Endometrial microvascular endothelial cells (primary cell): ENCODE data around the gene NTSR1. TPM values are rescaled to one million over a fixed set of nuclear protein-coding genes. Genes with fewer than 3 reads are reported as not detected.

ENCODE experiments used
- in situ Hi-C: cut with HindIII; loops from 2 replicates; pipeline ENCODE4 v1.10.0; 2017; ENCODE audit warnings: low sequenced_read_pairs, low pct_unique_long_range_greater_than_20kb; ENCODE audit errors: inconsistent ontology term
- total RNA-seq: library from RNA; depleted of rRNA; stranded (reverse); fragments of >200 nt; gene quantifications from one replicate; pipeline ENCODE4 v1.2.3, GENCODE V29; 2015; ENCODE audit errors: inconsistent ontology term

NTSR1 gene
- total RNA-seq, 1 donor from 2014 or later, result 0.19 TPM

DNA sequence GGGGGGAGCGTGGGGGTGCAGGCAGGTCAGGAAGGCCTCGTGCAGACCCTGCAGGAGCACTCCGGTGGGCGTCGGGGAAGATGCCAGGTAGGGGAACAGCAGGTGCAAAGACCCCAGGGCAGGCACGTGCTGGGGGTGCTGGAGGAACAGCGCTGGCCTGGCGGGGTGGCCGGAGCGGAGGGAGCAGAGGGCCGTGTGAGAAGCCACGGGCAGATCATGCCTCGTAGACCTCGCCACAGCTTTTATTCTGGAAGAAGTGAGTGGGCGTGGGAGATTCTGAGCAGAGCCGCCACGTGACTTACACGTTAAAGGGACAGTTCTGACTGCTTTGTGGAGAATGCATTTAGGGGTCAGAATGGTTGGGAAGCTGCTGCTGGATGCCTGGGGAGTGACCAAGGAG lies 9.3 kb downstream of the NTSR1 start:
- in situ Hi-C loops, result no loop called here

GRCh38 chr20:62718546-62718945 lies 9.9 kb downstream of the NTSR1 start:
- in situ Hi-C loops, result no loop called here

GRCh38 chr20:62719250-62719935 lies 10.8 kb downstream of the NTSR1 start:
- in situ Hi-C loops, result no loop called here

GRCh38 chr20:62721511-62722370 lies 13.1 kb downstream of the NTSR1 start:
- in situ Hi-C loops, result no loop called here

- in situ Hi-C loops, result no loop called here
Observed at GRCh38 chr20:62722627-62723026, 14.0 kb downstream of the NTSR1 start.

DNA sequence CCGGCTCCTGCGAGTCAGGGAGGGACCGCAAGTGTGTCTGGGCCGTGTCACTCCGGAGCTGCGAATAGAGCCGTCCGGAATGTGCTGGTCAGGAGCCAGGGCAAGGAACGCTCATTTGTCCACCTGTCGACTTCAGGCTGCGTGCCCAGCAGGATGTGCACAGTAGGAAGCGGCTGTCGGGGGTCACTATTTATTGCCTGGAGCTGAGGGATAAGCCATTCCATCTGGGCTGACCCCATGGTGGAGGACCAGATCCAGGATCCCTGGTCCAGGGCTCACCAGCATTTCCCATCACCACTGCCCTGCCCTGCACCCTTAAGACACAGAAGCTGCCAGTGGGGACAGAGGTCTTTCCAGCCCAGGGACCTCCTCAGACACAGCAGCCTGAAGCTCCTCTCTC lies 14.7 kb downstream of the NTSR1 start:
- in situ Hi-C loops, result no loop called here

- in situ Hi-C loops, result no loop called here
Observed at GRCh38 chr20:62723768-62724450, 15.3 kb downstream of the NTSR1 start.

GRCh38 chr20:62724692-62725595 lies 16.3 kb downstream of the NTSR1 start:
- in situ Hi-C loops, result no loop called here

GRCh38 chr20:62725596-62726268 lies 17.1 kb downstream of the NTSR1 start:
- in situ Hi-C loops, result no loop called here

- in situ Hi-C loops, result no loop called here
Observed at GRCh38 chr20:62726276-62726675, 17.6 kb downstream of the NTSR1 start.

GRCh38 chr20:62726716-62727583 lies 18.3 kb downstream of the NTSR1 start:
- in situ Hi-C loops, result no loop called here

DNA sequence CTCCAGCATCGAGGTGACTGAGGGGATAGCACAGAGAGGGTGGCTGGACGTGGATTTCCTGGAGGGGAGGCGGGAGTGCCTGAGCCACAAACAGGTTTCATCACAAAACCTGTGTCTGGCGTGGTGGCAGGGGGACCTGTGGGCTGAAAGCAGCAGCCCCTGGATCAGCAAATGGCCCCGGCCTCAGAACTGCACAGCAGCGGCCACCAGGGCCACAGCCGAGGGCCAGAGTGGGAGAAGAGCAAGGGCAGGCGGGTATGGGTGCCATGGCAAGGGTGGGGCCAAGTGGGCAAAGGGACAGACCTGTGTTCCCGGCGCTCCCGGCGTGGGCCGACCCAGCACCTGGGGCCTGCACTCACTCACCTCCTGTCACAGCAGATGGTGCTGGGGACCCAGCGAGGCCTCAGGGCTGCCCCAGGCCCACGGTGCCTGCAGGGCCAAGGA lies 19.0 kb downstream of the NTSR1 start:
- in situ Hi-C loops, result no loop called here

- in situ Hi-C loops, result no loop called here
Observed at GRCh38 chr20:62728028-62728780, 19.6 kb downstream of the NTSR1 start.

- in situ Hi-C loops, result no loop called here
Observed at GRCh38 chr20:62728781-62729300, 20.2 kb downstream of the NTSR1 start.

DNA sequence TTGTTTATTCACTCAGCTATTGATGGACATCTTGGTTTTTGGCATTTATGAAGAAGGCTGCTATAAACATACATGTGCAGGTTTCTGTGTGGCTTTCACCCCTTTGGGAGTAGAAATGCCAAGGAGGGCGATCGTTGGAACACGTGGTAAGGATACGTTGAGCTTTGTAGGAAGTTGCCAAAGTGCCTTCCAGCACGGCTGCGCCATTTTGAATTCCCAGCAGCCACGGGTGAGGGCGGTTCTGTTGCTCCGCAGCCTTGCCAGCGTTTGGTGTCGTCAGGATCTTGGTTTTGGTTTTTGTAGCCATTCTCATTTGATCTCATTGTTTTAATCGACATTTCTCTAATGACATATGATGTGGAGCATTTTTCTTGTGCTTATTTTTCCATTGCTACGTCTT lies 21.8 kb downstream of the NTSR1 start:
- in situ Hi-C loops, result no loop called here

DNA sequence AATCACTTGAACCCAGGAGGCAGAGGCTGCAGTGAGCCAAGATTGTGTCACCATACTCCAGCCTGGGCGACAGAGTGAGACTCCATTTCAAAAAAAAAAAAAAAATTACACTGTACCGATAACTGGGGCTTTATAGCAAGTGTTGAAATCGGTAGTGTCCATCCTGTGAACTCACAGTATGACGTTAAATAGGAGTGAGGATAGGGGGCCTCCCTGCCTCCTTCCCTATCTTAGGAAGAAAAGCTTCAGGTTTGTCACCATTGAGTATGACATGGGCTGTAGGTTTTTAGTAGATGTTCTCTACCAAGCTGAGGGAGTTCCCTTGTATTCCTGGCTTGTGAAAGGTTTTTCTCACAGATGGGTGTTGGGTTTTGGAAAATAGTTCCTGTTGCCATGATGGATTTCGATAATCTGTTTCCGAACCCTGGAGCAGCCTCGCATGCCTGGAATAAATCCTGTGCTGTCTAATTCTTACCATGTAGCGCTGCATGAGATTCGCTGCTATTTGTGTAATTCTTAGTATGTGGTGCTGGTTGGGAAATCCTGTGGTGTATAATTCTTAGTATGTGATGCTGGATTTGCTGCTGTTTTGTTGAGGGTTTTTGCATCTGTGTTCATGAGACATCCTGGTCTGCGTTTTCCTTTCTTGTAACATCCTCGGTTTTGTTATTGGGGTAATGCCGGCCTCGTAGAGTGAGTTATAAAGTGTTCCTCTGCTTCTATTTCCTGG lies 23.6 kb downstream of the NTSR1 start:
- in situ Hi-C loops, result no loop called here
